HG02970 (cell line): ENCODE data around the gene SPATA2L.
A peak's percentile ranks its signal among the peaks of the same experiment; 100 is the strongest.

Experiments used
- ATAC-seq: cut with Tn5 transposase; IDR thresholded peaks from one replicate; pipeline ENCODE4 v1.9.1; 2021; ENCODE audit warnings: mild to moderate bottlenecking, moderate library complexity, moderate number of reproducible peaks; ENCODE audit not compliant: unreplicated experiment, low FRiP score

SPATA2L gene

GRCh38 chr16:89701425-89702406 lies at the start of gene SPATA2L:
Gene SPATA2L (minus strand): TSS chr16:89701705. CDS start chr16:89701232, 473 bp downstream.
- peak; percentile 63 for ATAC-seq

GRCh38 chr16:89749637-89750036 lies 48.1 kb upstream of the SPATA2L start:
- no peak for ATAC-seq

GRCh38 chr16:89748921-89749320 lies 47.4 kb upstream of the SPATA2L start:
- no peak for ATAC-seq

GRCh38 chr16:89748076-89748475 lies 46.6 kb upstream of the SPATA2L start:
- ATAC-seq = no peak

GRCh38 chr16:89746043-89746442 lies 44.5 kb upstream of the SPATA2L start:
- no peak for ATAC-seq

- ATAC-seq = no peak
These were observed 43.3 kb upstream of the SPATA2L start for GRCh38 chr16:89744813-89745212.

GRCh38 chr16:89742948-89743347 lies 41.4 kb upstream of the SPATA2L start:
- ATAC-seq = no peak

GRCh38 chr16:89741342-89742014 lies 40.0 kb upstream of the SPATA2L start:
- ATAC-seq = no peak

- ATAC-seq = no peak
These were observed 37.9 kb upstream of the SPATA2L start for GRCh38 chr16:89739383-89739782.

- no peak for ATAC-seq
These were observed 37.2 kb upstream of the SPATA2L start for GRCh38 chr16:89738538-89739317.

- no peak for ATAC-seq
These were observed 36.5 kb upstream of the SPATA2L start for GRCh38 chr16:89738072-89738377.

GRCh38 chr16:89737341-89738071 lies 36.0 kb upstream of the SPATA2L start:
- ATAC-seq = no peak

GRCh38 chr16:89736554-89736953 lies 35.0 kb upstream of the SPATA2L start:
- ATAC-seq = no peak

GRCh38 chr16:89733792-89734191 lies 32.3 kb upstream of the SPATA2L start:
- ATAC-seq = no peak

GRCh38 chr16:89733322-89733721 lies 31.8 kb upstream of the SPATA2L start:
- no peak for ATAC-seq

- ATAC-seq = no peak
These were observed 31.4 kb upstream of the SPATA2L start for GRCh38 chr16:89732918-89733242.

- no peak for ATAC-seq
These were observed 30.8 kb upstream of the SPATA2L start for GRCh38 chr16:89732142-89732917.

GRCh38 chr16:89730610-89731234 lies 29.2 kb upstream of the SPATA2L start:
- ATAC-seq = no peak

- ATAC-seq = no peak
These were observed 28.5 kb upstream of the SPATA2L start for GRCh38 chr16:89729863-89730593.
